Suppressor macrophage (primary cell): Measurements from ENCODE around the gene RLF.
"Not testable (repeated sequence)": the region's sequence is repeated elsewhere in the genome, so short reads cannot be mapped to it uniquely, and the experiment has no call there.

Experiments used
- DNase-seq, 4 experiments: peaks; one replicate each; pipeline ENCODE4 v3.0.0-alpha.2; 2020 to 2022

RLF gene

GRCh38 chr1:40174788-40175187 lies 13.6 kb downstream of the RLF start:
- DNase-seq: no peak

- DNase-seq: not testable (repeated sequence)
These were observed 15.8 kb downstream of the RLF start for GRCh38 chr1:40176989-40177388.

GRCh38 chr1:40178200-40178599 lies 17.0 kb downstream of the RLF start:
- DNase-seq: no peak

- DNase-seq: no peak
These were observed 18.4 kb downstream of the RLF start for GRCh38 chr1:40179496-40180089.

- peak; percentile 21 to 56 (median 38) for DNase-seq
These were observed 22.0 kb downstream of the RLF start for GRCh38 chr1:40183055-40183710.

- DNase-seq: no peak
These were observed 23.0 kb downstream of the RLF start for GRCh38 chr1:40184193-40184592.

GRCh38 chr1:40185951-40186864 lies 25.0 kb downstream of the RLF start:
- peak; percentile 37 to 61 (median 56) for DNase-seq

- DNase-seq: no peak
These were observed 26.2 kb downstream of the RLF start for GRCh38 chr1:40187399-40187798.

GRCh38 chr1:40194639-40195038 lies 33.5 kb downstream of the RLF start:
- not testable (repeated sequence) for DNase-seq

GRCh38 chr1:40197656-40198055 lies 36.5 kb downstream of the RLF start:
- peak in 2 of 4 experiments; percentile 7 to 10 for DNase-seq

GRCh38 chr1:40199126-40199525 lies 37.9 kb downstream of the RLF start:
- DNase-seq: no peak

- DNase-seq: peak; percentile 5 to 54 (median 30)
These were observed 43.7 kb downstream of the RLF start for GRCh38 chr1:40204856-40205255.

- DNase-seq: no peak
These were observed 49.5 kb downstream of the RLF start for GRCh38 chr1:40210511-40211204.

GRCh38 chr1:40218333-40218732 lies 57.1 kb downstream of the RLF start:
- DNase-seq: no peak

GRCh38 chr1:40221471-40221905 lies 60.3 kb downstream of the RLF start:
- DNase-seq: not testable (repeated sequence)

GRCh38 chr1:40221977-40222772 lies 61.0 kb downstream of the RLF start:
- no peak for DNase-seq

- DNase-seq: no peak
These were observed 62.9 kb downstream of the RLF start for GRCh38 chr1:40224040-40224439.

- DNase-seq: no peak
These were observed 65.0 kb downstream of the RLF start for GRCh38 chr1:40226192-40226591.

GRCh38 chr1:40232444-40232843 lies 71.3 kb downstream of the RLF start:
- DNase-seq: no peak

- no peak for DNase-seq
These were observed 78.4 kb downstream of the RLF start for GRCh38 chr1:40239626-40240025.

- no peak for DNase-seq
These were observed 79.2 kb downstream of the RLF start for GRCh38 chr1:40240390-40240789.

- peak in 2 of 4 experiments; percentile 48 to 57 for DNase-seq
These were observed 80.2 kb downstream of the RLF start for GRCh38 chr1:40241362-40241761.
